OCI-LY7 (cell line): ENCODE measurements around the gene SLC12A3. TPM values are rescaled to one million over a fixed set of nuclear protein-coding genes. Genes with fewer than 3 reads are reported as not detected.

Experiments
- BruUV-seq: library from RNA; stranded (reverse); fragments of 400-500 nt; replicated peaks from 2 replicates; lab custom pipeline; 2021; lab: Mats Ljungman, UMichigan
- CTCF ChIA-PET: fragments of 300-600 bp; sonication (Branson Sonifier 250); formaldehyde crosslinking; loops from one replicate; lab custom pipeline; 2022; ENCODE audit warnings: antibody characterized with exemption; ENCODE audit not compliant: unreplicated experiment; lab: Charles Lee
- POLR2A ChIA-PET: fragments of 300-600 bp; sonication (Branson Sonifier 250); formaldehyde crosslinking; loops from one replicate; lab custom pipeline; 2022; ENCODE audit warnings: antibody characterized with exemption; lab: Charles Lee
- DNase-seq: peaks from one replicate; pipeline ENCODE4 v3.0.0-alpha.2; 2015; ENCODE audit warnings: low spot score
- H2AFZ ChIP-seq: fragments of 200-600 bp; sonication (generic), shearing (Covaris generic); 2 replicates; pipeline ENCODE4 v1.6.1; 2014; ENCODE audit warnings: mild to moderate bottlenecking, antibody characterized with exemption, low read length, moderate library complexity
- H3K27ac ChIP-seq: fragments of 200-600 bp; sonication (generic); 2 replicates; pipeline ENCODE4 v1.5.1; 2014; ENCODE audit warnings: mixed run types, low read depth, mild to moderate bottlenecking, moderate library complexity, low read length, inconsistent platforms; ENCODE audit not compliant: poor library complexity, severe bottlenecking
- H3K36me3 ChIP-seq: fragments of 200-600 bp; sonication (generic); 2 replicates; pipeline ENCODE4 v1.6.1; 2014; ENCODE audit warnings: mild to moderate bottlenecking, antibody characterized with exemption, low read length, moderate library complexity, mixed read lengths; ENCODE audit not compliant: insufficient read depth
- H3K4me1 ChIP-seq: fragments of 200-600 bp; sonication (generic); 2 replicates; pipeline ENCODE4 v1.5.1; 2014; ENCODE audit warnings: mild to moderate bottlenecking, low read length; ENCODE audit not compliant: insufficient read depth, poor library complexity, severe bottlenecking
- H3K4me2 ChIP-seq: fragments of 200-600 bp; sonication (generic); 2 replicates; pipeline ENCODE4 v1.6.1; 2014; ENCODE audit warnings: mild to moderate bottlenecking, low read length
- H3K4me3 ChIP-seq: fragments of 200-600 bp; sonication (generic); 2 replicates; pipeline ENCODE4 v1.5.1; 2014; ENCODE audit warnings: mild to moderate bottlenecking, low read depth, low read length; ENCODE audit not compliant: poor library complexity, severe bottlenecking
- H3K79me2 ChIP-seq: fragments of 200-600 bp; sonication (generic); 2 replicates; pipeline ENCODE4 v1.6.1; 2016; ENCODE audit warnings: low read depth, mild to moderate bottlenecking, low read length, moderate library complexity, mixed read lengths; ENCODE audit not compliant: insufficient read depth
- H3K9me2 ChIP-seq: fragments of 200-600 bp; sonication (generic); 2 replicates; pipeline ENCODE4 v1.6.1; 2016; ENCODE audit warnings: mild to moderate bottlenecking, low read length, mixed read lengths; ENCODE audit not compliant: insufficient read depth
- H3K9me3 ChIP-seq: fragments of 200-600 bp; sonication (generic); 2 replicates; pipeline ENCODE4 v1.6.1; 2014; ENCODE audit warnings: mild to moderate bottlenecking, mixed run types, low read length, mixed read lengths
- H4K20me1 ChIP-seq: fragments of 200-600 bp; sonication (generic); 2 replicates; pipeline ENCODE4 v1.6.1; 2014; ENCODE audit warnings: mild to moderate bottlenecking, antibody characterized with exemption, low read length, moderate library complexity, mixed read lengths; ENCODE audit not compliant: insufficient read depth
- EZH2phosphoT487 ChIP-seq: fragments of 200-600 bp; sonication (generic); IDR thresholded peaks from 2 replicates; pipeline ENCODE4 v1.6.1; 2018; ENCODE audit warnings: low read depth, borderline replicate concordance, mild to moderate bottlenecking, mixed run types, antibody characterized with exemption, low read length, moderate library complexity, mixed read lengths
- intact Hi-C: fragments of 100-400 bp; cut with micrococcal nuclease; formaldehyde crosslinking; loops from one replicate; pipeline ENCODE4 v1.10.0; 2022; ENCODE audit not compliant: unreplicated experiment
- total RNA-seq, 2 experiments: library from RNA; depleted of rRNA in 1 of 2; stranded (reverse); fragments of >200 nt in 1 of 2; shearing (Covaris generic) in 1 of 2; gene quantifications; 2 replicates each; pipeline ENCODE4 v1.2.3, GENCODE V29; 2014 to 2022
- TF ChIP-seq, protein P1 (sequence below): fragments of 200-600 bp; sonication (generic); conservative IDR thresholded peaks from 2 replicates; pipeline ENCODE4 v1.5.1; 2014; ENCODE audit warnings: mild to moderate bottlenecking, antibody characterized with exemption, low read length, moderate library complexity, mixed read lengths

The SLC12A3 gene
- total RNA-seq, 2 experiments from 2014 or later: 0.25 to 0.88 TPM

DNA sequence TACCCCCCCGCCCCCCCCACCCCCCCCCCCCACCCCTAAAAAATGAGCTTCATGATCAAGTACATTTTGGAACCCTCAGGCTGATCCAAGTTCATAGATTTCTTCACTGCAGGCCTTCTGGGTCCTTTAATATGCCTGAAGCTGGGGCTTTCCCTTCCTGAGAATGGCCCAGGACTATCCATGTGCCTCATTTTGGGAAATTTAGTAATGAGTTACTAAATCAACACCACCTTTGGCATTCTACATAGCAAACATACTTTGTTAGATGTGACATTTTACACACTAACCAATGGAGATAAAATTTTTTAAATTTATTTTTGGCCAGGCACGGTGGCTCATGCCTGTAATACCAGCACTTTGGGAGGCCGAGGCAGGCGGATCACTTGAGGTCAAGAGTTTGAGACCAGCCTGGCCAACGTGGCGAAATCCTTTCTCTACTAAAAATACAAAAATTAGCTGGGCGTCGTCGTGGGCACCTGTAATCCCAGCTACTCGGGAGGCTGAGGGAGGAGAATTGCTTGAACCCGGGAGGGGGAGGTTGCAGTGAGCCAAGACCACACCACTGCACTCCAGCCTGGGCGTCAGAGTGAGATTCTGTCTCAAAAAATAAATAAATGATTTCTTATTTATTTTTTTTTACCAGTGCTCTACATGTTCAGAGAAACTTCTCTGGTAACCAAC is 81.0 kb downstream of the SLC12A3 start:
- BruUV-seq: no TSS peak
- TF ChIP-seq EZH2phosphoT487: no peak
- TF ChIP-seq, protein P1, sequence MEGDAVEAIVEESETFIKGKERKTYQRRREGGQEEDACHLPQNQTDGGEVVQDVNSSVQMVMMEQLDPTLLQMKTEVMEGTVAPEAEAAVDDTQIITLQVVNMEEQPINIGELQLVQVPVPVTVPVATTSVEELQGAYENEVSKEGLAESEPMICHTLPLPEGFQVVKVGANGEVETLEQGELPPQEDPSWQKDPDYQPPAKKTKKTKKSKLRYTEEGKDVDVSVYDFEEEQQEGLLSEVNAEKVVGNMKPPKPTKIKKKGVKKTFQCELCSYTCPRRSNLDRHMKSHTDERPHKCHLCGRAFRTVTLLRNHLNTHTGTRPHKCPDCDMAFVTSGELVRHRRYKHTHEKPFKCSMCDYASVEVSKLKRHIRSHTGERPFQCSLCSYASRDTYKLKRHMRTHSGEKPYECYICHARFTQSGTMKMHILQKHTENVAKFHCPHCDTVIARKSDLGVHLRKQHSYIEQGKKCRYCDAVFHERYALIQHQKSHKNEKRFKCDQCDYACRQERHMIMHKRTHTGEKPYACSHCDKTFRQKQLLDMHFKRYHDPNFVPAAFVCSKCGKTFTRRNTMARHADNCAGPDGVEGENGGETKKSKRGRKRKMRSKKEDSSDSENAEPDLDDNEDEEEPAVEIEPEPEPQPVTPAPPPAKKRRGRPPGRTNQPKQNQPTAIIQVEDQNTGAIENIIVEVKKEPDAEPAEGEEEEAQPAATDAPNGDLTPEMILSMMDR: no peak
- Histone ChIP-seq H3K27ac (peak overlapping the region; percentile 19), H4K20me1 (peaks cover 2% of the 10 kb centered on the region; the same call in 1 of the 2 replicates), H3K4me1 (peaks cover 32% of the 10 kb centered on the region), H3K4me2 (no peak overlapping the region), H3K4me3 (no peak overlapping the region), H3K9me2 (no peaks in the 10 kb centered on the region), H3K9me3 (no peaks in the 10 kb centered on the region), H3K79me2 (peaks cover 10% of the 10 kb centered on the region; the same call in 1 of the 2 replicates), H2AFZ (no peak overlapping the region), H3K36me3 (peaks cover 74% of the 10 kb centered on the region)
- POLR2A ChIA-PET: interaction anchor here (0.7 to 1.8 kb wide), 3 partner anchors 9 to 62 kb away, joined by 3 to 7 read pairs (median 4); no protein-coding TSS in a partner anchor
- intact Hi-C loops: no loop called here
- no peak for DNase-seq
- CTCF ChIA-PET: no interaction called here

DNA sequence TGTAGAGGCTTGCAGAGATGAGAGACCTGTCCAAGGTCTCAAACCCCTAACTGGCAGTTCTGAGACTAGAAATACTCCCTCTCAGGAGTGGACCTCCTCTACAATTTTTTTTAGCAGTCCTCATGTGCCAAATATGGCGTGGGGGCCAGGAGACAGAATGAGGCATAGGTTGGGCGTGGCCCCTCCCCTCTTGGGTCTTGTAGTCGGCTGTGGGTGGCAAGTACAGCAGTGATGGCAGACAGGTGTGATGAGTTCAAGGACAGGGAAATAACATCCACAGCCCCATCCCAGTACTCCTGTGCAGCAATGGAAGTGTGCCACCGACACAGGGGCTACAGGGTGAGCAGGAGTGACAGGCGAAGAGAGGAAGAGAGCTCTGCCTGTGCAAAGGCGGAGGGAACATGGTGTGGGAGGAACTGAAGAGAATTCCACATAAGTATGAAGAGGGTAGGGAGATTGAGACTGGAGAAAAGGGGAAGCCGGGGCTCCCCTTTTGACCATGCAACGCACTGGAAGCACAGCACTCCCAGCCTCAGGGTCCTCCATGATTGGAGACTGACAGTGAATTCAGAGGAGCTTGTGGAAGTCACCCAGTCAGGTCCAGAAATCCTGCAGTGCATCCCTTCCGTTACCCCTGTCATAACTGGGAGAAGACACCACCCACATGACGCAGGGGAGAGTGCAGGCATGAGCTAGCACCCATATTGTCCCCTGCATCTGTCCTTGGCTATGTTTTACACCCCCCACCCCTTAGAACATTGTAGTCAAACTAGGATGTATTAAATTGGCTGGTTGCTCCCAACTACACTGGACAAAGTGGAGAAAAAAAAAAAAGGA is 82.0 kb downstream of the SLC12A3 start:
- Histone ChIP-seq H4K20me1 (no peaks in the 10 kb centered on the region), H3K4me3 (no peak overlapping the region), H3K36me3 (peaks cover 64% of the 10 kb centered on the region), H3K4me2 (no peak overlapping the region), H3K4me1 (peaks cover 32% of the 10 kb centered on the region), H3K9me3 (no peaks in the 10 kb centered on the region), H2AFZ (no peak overlapping the region), H3K9me2 (no peaks in the 10 kb centered on the region), H3K79me2 (no peaks in the 10 kb centered on the region; the same call in 1 of the 2 replicates), H3K27ac (peak overlapping the region; percentile 19)
- DNase-seq: no peak
- no TSS peak for BruUV-seq
- no peak for TF ChIP-seq EZH2phosphoT487
- TF ChIP-seq, protein P1: no peak
- CTCF ChIA-PET: no interaction called here
- POLR2A ChIA-PET: interaction anchor here (0.6 to 1.8 kb wide), 10 partner anchors 8 to 91 kb away, joined by 3 to 9 read pairs (median 4); no protein-coding TSS in a partner anchor
- intact Hi-C loops: no loop called here
